RWPE2 (cell line): ENCODE measurements around the gene PAX6.
A peak's percentile ranks its signal among the peaks of the same experiment; 100 is the strongest.

Source experiments
- ATAC-seq: fragments of 200-7000 bp; cut with Tn5 transposase; 3 replicates; pipeline ENCODE4 v1.9.1; 2021; ENCODE audit warnings: low read depth
- DNase-seq: peaks from one replicate; pipeline ENCODE4 v3.0.0-alpha.2; 2020; ENCODE audit warnings: low spot score
- H3K27ac ChIP-seq: fragments of 450-650 bp; 2 replicates; pipeline ENCODE4 v1.5.1; 2017; ENCODE audit warnings: mild to moderate bottlenecking; ENCODE audit not compliant: poor library complexity, severe bottlenecking
- H3K27me3 ChIP-seq: fragments of 250-450 bp; sonication (Bioruptor Pico); 2 replicates; pipeline ENCODE4 v1.5.1; 2021; ENCODE audit warnings: mild to moderate bottlenecking, moderate library complexity; ENCODE audit not compliant: insufficient read depth, poor library complexity, severe bottlenecking
- H3K36me3 ChIP-seq: fragments of 250-450 bp; sonication (Bioruptor Pico); 2 replicates; pipeline ENCODE4 v1.5.1; 2020; ENCODE audit warnings: low read depth, mild to moderate bottlenecking, moderate library complexity
- H3K4me1 ChIP-seq: fragments of 250-450 bp; sonication (Bioruptor Pico); 2 replicates; pipeline ENCODE4 v1.5.1; 2021; ENCODE audit warnings: mild to moderate bottlenecking, moderate library complexity; ENCODE audit not compliant: insufficient read depth, poor library complexity, severe bottlenecking
- H3K4me3 ChIP-seq: fragments of 250-450 bp; sonication (Bioruptor Pico); 2 replicates; pipeline ENCODE4 v1.5.1; 2021; ENCODE audit warnings: mild to moderate bottlenecking, moderate library complexity; ENCODE audit not compliant: severe bottlenecking
- H3K9me3 ChIP-seq: fragments of 250-450 bp; sonication (Bioruptor Pico); 2 replicates; pipeline ENCODE4 v1.5.1; 2021; ENCODE audit warnings: mild to moderate bottlenecking, moderate library complexity; ENCODE audit not compliant: severe bottlenecking
- CTCF ChIP-seq: fragments of 450-650 bp; IDR thresholded peaks from one replicate; pipeline ENCODE4 v1.5.1; 2017; ENCODE audit warnings: mild to moderate bottlenecking, moderate library complexity; ENCODE audit not compliant: poor library complexity, severe bottlenecking

Gene PAX6

GRCh38 chr11:31780480-31780971 lies 30.6 kb downstream of the PAX6 start:
- Histone ChIP-seq H3K4me3 (no peak overlapping the region), H3K4me1 (peaks cover 6% of the 10 kb centered on the region), H3K27ac (no peak overlapping the region), H3K9me3 (no peaks in the 10 kb centered on the region), H3K36me3 (no peaks in the 10 kb centered on the region), H3K27me3 (no peaks in the 10 kb centered on the region)
- ATAC-seq (no peak), DNase-seq (no peak)
- no peak for TF ChIP-seq CTCF

GRCh38 chr11:31780078-31780477 lies 31.0 kb downstream of the PAX6 start:
- H3K27me3 ChIP-seq: no peaks in the 10 kb centered on the region

GRCh38 chr11:31779374-31779791 lies 31.7 kb downstream of the PAX6 start:
- H3K27ac ChIP-seq: no peak overlapping the region
- TF ChIP-seq CTCF: no peak
- H3K4me3 ChIP-seq: no peak overlapping the region
- peaks cover 6% of the 10 kb centered on the region for H3K4me1 ChIP-seq
- H3K27me3 ChIP-seq: no peaks in the 10 kb centered on the region
- ATAC-seq (peak; percentile 87), DNase-seq (no peak)
- H3K9me3 ChIP-seq: no peaks in the 10 kb centered on the region
- no peaks in the 10 kb centered on the region for H3K36me3 ChIP-seq

More at GRCh38 chr11:31780078-31780477, 31.0 kb downstream of the PAX6 start:
- Histone ChIP-seq H3K4me3 (no peak overlapping the region), H3K9me3 (no peaks in the 10 kb centered on the region), H3K36me3 (no peaks in the 10 kb centered on the region), H3K27ac (no peak overlapping the region), H3K4me1 (peaks cover 6% of the 10 kb centered on the region)
- ATAC-seq (no peak), DNase-seq (no peak)
- TF ChIP-seq CTCF: no peak

- Histone ChIP-seq H3K27me3 (no peaks in the 10 kb centered on the region), H3K4me1 (no peaks in the 10 kb centered on the region), H3K27ac (no peak overlapping the region), H3K36me3 (no peaks in the 10 kb centered on the region), H3K9me3 (no peaks in the 10 kb centered on the region), H3K4me3 (no peak overlapping the region)
- no peak for DNase-seq
- TF ChIP-seq CTCF: no peak
- ATAC-seq: no peak
Measured at GRCh38 chr11:31772412-31772811, 38.7 kb downstream of the PAX6 start.

GRCh38 chr11:31770011-31770700 lies 41.0 kb downstream of the PAX6 start:
- DNase-seq: no peak
- no peak for TF ChIP-seq CTCF
- ATAC-seq: no peak

More at GRCh38 chr11:31770011-31770700, 41.0 kb downstream of the PAX6 start:
- Histone ChIP-seq H3K27me3 (no peaks in the 10 kb centered on the region), H3K27ac (no peak overlapping the region), H3K4me1 (no peaks in the 10 kb centered on the region), H3K9me3 (no peaks in the 10 kb centered on the region), H3K36me3 (no peaks in the 10 kb centered on the region), H3K4me3 (no peak overlapping the region)
